NK-92 (cell line): ENCODE results near the gene CALM1.

Source experiments
- DNase-seq: peaks from one replicate; lab custom pipeline; 2025; ENCODE audit not compliant: unreplicated experiment; lab: John Stamatoyannopoulos, UW

The CALM1 gene

GRCh38 chr14:90407230-90407629 is 10.4 kb downstream of the CALM1 start:
- no peak for DNase-seq

GRCh38 chr14:90408713-90409112 is 11.9 kb downstream of the CALM1 start:
- DNase-seq, result no peak

- no peak for DNase-seq
Observed at GRCh38 chr14:90409209-90409730, 12.4 kb downstream of the CALM1 start.

GRCh38 chr14:90412058-90412457 is 15.2 kb downstream of the CALM1 start:
- DNase-seq, result no peak

- DNase-seq, result no peak
Observed at GRCh38 chr14:90416720-90417119, 19.9 kb downstream of the CALM1 start.

GRCh38 chr14:90418053-90418452 is 21.2 kb downstream of the CALM1 start:
- no peak for DNase-seq

- DNase-seq, result no peak
Observed at GRCh38 chr14:90419200-90419599, 22.4 kb downstream of the CALM1 start.

GRCh38 chr14:90421001-90421631 is 24.3 kb downstream of the CALM1 start:
- no peak for DNase-seq

- no peak for DNase-seq
Observed at GRCh38 chr14:90421632-90422020, 24.8 kb downstream of the CALM1 start.

GRCh38 chr14:90423166-90423565 is 26.3 kb downstream of the CALM1 start:
- no peak for DNase-seq

GRCh38 chr14:90424075-90424474 is 27.2 kb downstream of the CALM1 start:
- DNase-seq, result no peak

- no peak for DNase-seq
Observed at GRCh38 chr14:90424686-90425372, 28.0 kb downstream of the CALM1 start.

GRCh38 chr14:90425373-90425879 is 28.6 kb downstream of the CALM1 start:
- no peak for DNase-seq

GRCh38 chr14:90426031-90426540 is 29.3 kb downstream of the CALM1 start:
- no peak for DNase-seq

- DNase-seq, result no peak
Observed at GRCh38 chr14:90426663-90427062, 29.8 kb downstream of the CALM1 start.

GRCh38 chr14:90427848-90428426 is 31.1 kb downstream of the CALM1 start:
- DNase-seq, result no peak

GRCh38 chr14:90428676-90429075 is 31.8 kb downstream of the CALM1 start:
- no peak for DNase-seq

GRCh38 chr14:90429236-90429635 is 32.4 kb downstream of the CALM1 start:
- no peak for DNase-seq

- DNase-seq, result no peak
Observed at GRCh38 chr14:90429754-90430153, 32.9 kb downstream of the CALM1 start.

GRCh38 chr14:90434370-90435020 is 37.7 kb downstream of the CALM1 start:
- DNase-seq, result no peak

GRCh38 chr14:90438841-90439240 is 42.0 kb downstream of the CALM1 start:
- no peak for DNase-seq
